ENCODE data around the gene RPS6KA1.

The RPS6KA1 gene

GRCh38 chr1:26516987-26517765 lies 12.4 kb upstream of the RPS6KA1 start:
- no peak overlapping the region for H3K9ac ChIP-seq (ENCODE audit: low read length)
- H3K79me2 ChIP-seq (ENCODE audit: low read length) = no peaks in the 10 kb centered on the region
- no peaks in the 10 kb centered on the region for H3K9me2 ChIP-seq (replicated peaks; ENCODE audit: insufficient read depth, low read length)
- H3K4me1 ChIP-seq (ENCODE audit: low read length) = no peaks in the 10 kb centered on the region
- no peak overlapping the region for H3K4me2 ChIP-seq (ENCODE audit: low read depth, low read length)
- DNase-seq = no peak
- no peaks in the 10 kb centered on the region for H3F3A ChIP-seq (ENCODE audit: insufficient read depth, low read length)
- no peak for TF ChIP-seq CTCF (IDR thresholded peaks at IDR 0.05; ENCODE audit: low read length)
- no peaks in the 10 kb centered on the region for H3K27me3 ChIP-seq (replicated peaks; ENCODE audit: insufficient read depth, low read length)
- no peak overlapping the region for H2AFZ ChIP-seq (ENCODE audit: low read length)
- no peaks in the 10 kb centered on the region for H4K20me1 ChIP-seq (ENCODE audit: insufficient read depth, low read length)
- H3K9me3 ChIP-seq (replicated peaks; ENCODE audit: insufficient read depth, low read length) = no peaks in the 10 kb centered on the region
- no peak overlapping the region for H3K4me3 ChIP-seq (ENCODE audit: low read length)
- H3K27ac ChIP-seq (ENCODE audit: low read length) = no peak overlapping the region
- no peaks in the 10 kb centered on the region for H3K36me3 ChIP-seq (replicated peaks; ENCODE audit: insufficient read depth, low read length)

- no peaks in the 10 kb centered on the region for H3K79me2 ChIP-seq (ENCODE audit: low read length)
- H3K9me3 ChIP-seq (replicated peaks; ENCODE audit: insufficient read depth, low read length) = no peaks in the 10 kb centered on the region
- H2AFZ ChIP-seq (ENCODE audit: low read length) = no peak overlapping the region
- H3K4me3 ChIP-seq (ENCODE audit: low read length) = no peak overlapping the region
- H3K27me3 ChIP-seq (replicated peaks; ENCODE audit: insufficient read depth, low read length) = no peaks in the 10 kb centered on the region
- DNase-seq = no peak
- no peak overlapping the region for H3K9ac ChIP-seq (ENCODE audit: low read length)
- no peaks in the 10 kb centered on the region for H3F3A ChIP-seq (ENCODE audit: insufficient read depth, low read length)
- no peaks in the 10 kb centered on the region for H4K20me1 ChIP-seq (ENCODE audit: insufficient read depth, low read length)
- TF ChIP-seq EZH2phosphoT487 (IDR thresholded peaks at IDR 0.05; ENCODE audit: low read length) (no peak), CTCF (IDR thresholded peaks at IDR 0.05; ENCODE audit: low read length) (no peak), EZH2 (optimal IDR thresholded peaks at IDR 0.05; ENCODE audit: low read depth, low read length) (no peak)
- H3K4me2 ChIP-seq (ENCODE audit: low read depth, low read length) = no peak overlapping the region
- no peaks in the 10 kb centered on the region for H3K4me1 ChIP-seq (ENCODE audit: low read length)
- no peaks in the 10 kb centered on the region for H3K36me3 ChIP-seq (replicated peaks; ENCODE audit: insufficient read depth, low read length)
- no peaks in the 10 kb centered on the region for H3K9me2 ChIP-seq (replicated peaks; ENCODE audit: insufficient read depth, low read length)
- no peak overlapping the region for H3K27ac ChIP-seq (ENCODE audit: low read length)
These were observed 11.9 kb upstream of the RPS6KA1 start for GRCh38 chr1:26517766-26518049.

GRCh38 chr1:26518355-26518754 lies 11.2 kb upstream of the RPS6KA1 start:
- H3F3A ChIP-seq (ENCODE audit: insufficient read depth, low read length) = no peaks in the 10 kb centered on the region
- no peaks in the 10 kb centered on the region for H3K9me2 ChIP-seq (replicated peaks; ENCODE audit: insufficient read depth, low read length)
- H3K27ac ChIP-seq (ENCODE audit: low read length) = no peak overlapping the region
- DNase-seq = no peak
- H4K20me1 ChIP-seq (ENCODE audit: insufficient read depth, low read length) = no peaks in the 10 kb centered on the region
- no peaks in the 10 kb centered on the region for H3K4me1 ChIP-seq (ENCODE audit: low read length)
- no peak overlapping the region for H3K4me3 ChIP-seq (ENCODE audit: low read length)
- no peak overlapping the region for H3K9ac ChIP-seq (ENCODE audit: low read length)
- H3K4me2 ChIP-seq (ENCODE audit: low read depth, low read length) = no peak overlapping the region
- no peaks in the 10 kb centered on the region for H3K79me2 ChIP-seq (ENCODE audit: low read length)
- H3K36me3 ChIP-seq (replicated peaks; ENCODE audit: insufficient read depth, low read length) = no peaks in the 10 kb centered on the region
- H3K27me3 ChIP-seq (replicated peaks; ENCODE audit: insufficient read depth, low read length) = no peaks in the 10 kb centered on the region
- no peak for TF ChIP-seq EZH2phosphoT487 (IDR thresholded peaks at IDR 0.05; ENCODE audit: low read length)
- no peak for TF ChIP-seq CTCF (IDR thresholded peaks at IDR 0.05; ENCODE audit: low read length)
- TF ChIP-seq EZH2 (optimal IDR thresholded peaks at IDR 0.05; ENCODE audit: low read depth, low read length) = no peak
- H2AFZ ChIP-seq (ENCODE audit: low read length) = no peak overlapping the region
- H3K9me3 ChIP-seq (replicated peaks; ENCODE audit: insufficient read depth, low read length) = no peaks in the 10 kb centered on the region

Data from MM.1S (cell line).